Adrenal gland (tissue), 12 donors: ENCODE measurements around the gene TSSC4. TPM values are rescaled to one million over a fixed set of nuclear protein-coding genes. Genes with fewer than 3 reads are reported as not detected.

ENCODE experiments used
- DNase-seq, 7 donors: peaks; one replicate each; pipeline ENCODE4 v3.0.0-alpha.2; 2019 to 2020
- H3K27ac ChIP-seq, 5 donors: fragments of 200-600 bp; sonication (generic) in 4 of 5; 1 replicate in 3 of 5; 2 replicates in 2 of 5; pipeline versions ENCODE4 v1.5.1 to v1.8.0; 2016 to 2020; ENCODE audit warnings: mild to moderate bottlenecking in 1 of 5
- H3K27me3 ChIP-seq: fragments of 200-600 bp; 2 replicates; pipeline ENCODE4 v1.8.0; 2021
- H3K36me3 ChIP-seq, 2 donors: fragments of 200-600 bp; replicated peaks in 1 of 2; 1 replicate in 1 of 2; 2 replicates in 1 of 2; pipeline versions ENCODE4 v1.5.1 to v1.8.0; 2018 to 2022
- H3K4me1 ChIP-seq, 2 donors: fragments of 200-600 bp; replicated peaks in 1 of 2; 1 replicate in 1 of 2; 2 replicates in 1 of 2; pipeline versions ENCODE4 v1.5.1 to v1.8.0; 2018 to 2021
- H3K4me3 ChIP-seq, 4 donors: fragments of 200-600 bp; sonication (generic) in 3 of 4; one replicate each; pipeline ENCODE4 v1.5.1; 2016 to 2018
- H3K9me3 ChIP-seq, 3 donors: fragments of 200-600 bp; sonication (generic) in 1 of 3; replicated peaks in 1 of 3; 1 replicate in 2 of 3; 2 replicates in 1 of 3; pipeline versions ENCODE4 v1.5.1 to v1.8.0; 2016 to 2021
- CTCF ChIP-seq, 6 experiments: fragments of 450-650 bp in 4 of 6; fragments of 200-600 bp in 2 of 6; sonication (generic) in 1 of 6; IDR thresholded peaks; 1 replicate in 5 of 6; 2 replicates in 1 of 6; pipeline versions ENCODE4 v1.5.1 to v1.8.0; 2016 to 2021; ENCODE audit warnings: antibody characterized with exemption in 6 of 6, mild to moderate bottlenecking in 2 of 6, moderate library complexity in 1 of 6
- POLR2A ChIP-seq, 2 donors: fragments of 450-650 bp; IDR thresholded peaks; one replicate each; pipeline ENCODE4 v1.6.1; 2017; ENCODE audit warnings: antibody characterized with exemption in 2 of 2, mild to moderate bottlenecking in 2 of 2, moderate library complexity in 1 of 2
- WGBS, 4 donors: extraction: QIAGEN DNeasy Blood & Tissue Kit in 2 of 4; methylation state at CpG; one replicate each; pipeline versions ENCODE4 v1.1.5 to v1.1.7; 2013 to 2017; 5-methylcytosine and 5-hydroxymethylcytosine counted together
- intact Hi-C, 2 donors: fragments of 100-400 bp; cut with DNase I; formaldehyde crosslinking; loops; one replicate each; pipeline versions ENCODE4 v1.14.1 to v1.15.0; 2022 to 2023
- polyA plus RNA-seq, 3 donors: library from polyadenylated mRNA; stranded (reverse); fragments of 200-250 nt in 2 of 3; fragments of 350-450 nt in 1 of 3; fragmentation: Illumina TruSeq in 1 of 3; extraction: RNeasy Lipid Tissue Mini Kit (QIAGEN cat#74804) in 1 of 3; gene quantifications; one replicate each; pipeline ENCODE4 v1.2.3, GENCODE V29; 2013 to 2014
- total RNA-seq, 9 donors: library from RNA; depleted of rRNA in 4 of 9; stranded (reverse); fragments of >200 nt in 4 of 9; fragments of 120-200 nt in 1 of 9; fragmentation: NEBNext Ultra II Directional in 1 of 9; extraction: Animal tissue kit (Norgen Biotek cat#: 25700) in 1 of 9; gene quantifications; one replicate each; pipeline versions ENCODE4 v1.1.0 to v1.2.4, GENCODE V29; 2013 to 2023
- donor health status: healthy with polysubstance abuse.
- donor health status: Bipolar disorder and iron deficiency.
- donor health status: DM: yes; HTN: yes; CAD: no.
- donor health status: DM: no; HTN: no; CAD: no.
- donor health status: DM: no; HTN: no; CAD: no.
- donor health status: DM: yes; HTN: yes; CAD: no.

TSSC4 gene
- total and polyA plus RNA-seq, 12 donors, result 3.4 to 94.6 (median 38.1) TPM

GRCh38 chr11:2366733-2367132 is 33.8 kb upstream of the TSSC4 start:
- Histone ChIP-seq H3K4me1 (no peaks in the 10 kb centered on the region), H3K36me3 (no peaks in the 10 kb centered on the region), H3K27me3 (no peaks in the 10 kb centered on the region), H3K9me3 (no peaks in the 10 kb centered on the region), H3K4me3 (no peak overlapping the region), H3K27ac (no peak overlapping the region)
- intact Hi-C loops, result loop anchor here in 1 of 2 donors (5.0 kb wide), 1 partner anchor 54 kb away; no protein-coding TSS in a partner anchor
- no peak for TF ChIP-seq CTCF (IDR thresholded peaks at IDR 0.05)
- TF ChIP-seq POLR2A (IDR thresholded peaks at IDR 0.05), result no peak
- no peak for DNase-seq
- WGBS, 4 donors, result 73 to 95% (median 91%) methylated on average over 7 of the region's 7 CpGs

GRCh38 chr11:2367266-2368160 is 33.0 kb upstream of the TSSC4 start:
- no peak for TF ChIP-seq CTCF (IDR thresholded peaks at IDR 0.05)
- TF ChIP-seq POLR2A (IDR thresholded peaks at IDR 0.05), result no peak
- no peaks in the 10 kb centered on the region for H3K9me3 ChIP-seq
- no peak overlapping the region for H3K27ac ChIP-seq
- no peak overlapping the region for H3K4me3 ChIP-seq
- 86 to 90% (median 88%) methylated on average over 15 to 17 of the region's 17 CpGs for WGBS, 4 donors
- no peaks in the 10 kb centered on the region for H3K4me1 ChIP-seq
- H3K36me3 ChIP-seq, result no peaks in the 10 kb centered on the region
- intact Hi-C loops, result loop anchor here in 1 of 2 donors (5.0 kb wide), 1 partner anchor 55 kb away; no protein-coding TSS in a partner anchor
- H3K27me3 ChIP-seq, result no peaks in the 10 kb centered on the region
- DNase-seq, result no peak

DNA sequence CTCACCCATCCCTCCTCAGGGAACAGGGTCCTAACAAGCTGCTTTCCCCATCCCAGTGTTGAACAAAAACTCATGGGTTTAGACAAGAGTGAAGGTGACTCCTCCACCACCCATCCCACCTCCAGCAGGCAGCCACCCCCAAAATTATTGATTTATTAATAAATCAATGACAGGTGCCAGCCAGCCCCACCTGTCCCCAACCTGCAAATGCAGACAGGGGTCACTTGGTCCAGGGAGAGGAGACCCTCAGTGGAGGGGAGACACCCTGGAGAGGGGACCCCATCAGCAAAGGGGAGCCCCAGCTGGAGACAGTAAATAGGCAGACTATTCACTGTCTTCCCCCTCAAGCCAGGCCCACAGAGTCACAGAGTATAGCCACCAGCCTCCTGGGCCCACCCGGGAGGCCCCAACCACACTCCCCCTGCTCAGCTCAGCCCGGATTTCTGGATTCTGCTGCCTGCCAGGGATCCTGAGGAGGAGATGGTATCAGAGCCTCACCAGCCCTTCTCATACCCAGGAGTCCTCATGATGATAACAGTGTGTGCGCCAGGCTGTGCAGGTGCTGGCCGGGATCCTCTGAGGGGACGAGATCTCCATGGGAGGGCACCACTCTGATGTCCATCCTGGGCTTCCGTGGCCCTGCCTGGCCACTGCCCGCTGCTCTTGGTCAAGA is 32.2 kb upstream of the TSSC4 start:
- TF ChIP-seq CTCF (IDR thresholded peaks at IDR 0.05), result no peak
- no peak for TF ChIP-seq POLR2A (IDR thresholded peaks at IDR 0.05)
- H3K4me1 ChIP-seq, result no peaks in the 10 kb centered on the region
- no peak for DNase-seq
- intact Hi-C loops, result loop anchor here in 1 of 2 donors (5.0 kb wide), 1 partner anchor 56 kb away; no protein-coding TSS in a partner anchor
- H3K27me3 ChIP-seq, result no peaks in the 10 kb centered on the region
- H3K36me3 ChIP-seq, result no peaks in the 10 kb centered on the region
- H3K9me3 ChIP-seq, result no peaks in the 10 kb centered on the region
- H3K4me3 ChIP-seq, result no peak overlapping the region
- no peak overlapping the region for H3K27ac ChIP-seq
- WGBS, 4 donors, result 83 to 98% (median 94%) methylated on average over 2 to 7 of the region's 7 CpGs

- no peak for DNase-seq
- Histone ChIP-seq H3K27ac (no peak overlapping the region), H3K4me1 (no peaks in the 10 kb centered on the region), H3K36me3 (no peaks in the 10 kb centered on the region), H3K9me3 (no peaks in the 10 kb centered on the region), H3K27me3 (no peaks in the 10 kb centered on the region), H3K4me3 (no peak overlapping the region)
- no peak for TF ChIP-seq POLR2A (IDR thresholded peaks at IDR 0.05)
- no peak for TF ChIP-seq CTCF (IDR thresholded peaks at IDR 0.05)
- 81 to 100% (median 85%) methylated on average over 1 to 10 of the region's 10 CpGs for WGBS, 4 donors
- intact Hi-C loops, result loop anchor here in 1 of 2 donors (5.0 kb wide), 1 partner anchor 57 kb away; no protein-coding TSS in a partner anchor
Measured at GRCh38 chr11:2368851-2369180, 31.7 kb upstream of the TSSC4 start.
